Cardiac muscle cell (in vitro differentiated cells and primary cell): ENCODE measurements around the gene SNORC. TPM values are rescaled to one million over a fixed set of nuclear protein-coding genes. Genes with fewer than 3 reads are reported as not detected.
A peak's percentile ranks its signal among the peaks of the same experiment; 100 is the strongest.

Experiments used
- DNase-seq, 2 donors: peaks; one replicate each; pipeline versions ENCODE4 v3.0.0 to v3.0.0-alpha.2; 2010 to 2017; ENCODE audit warnings: low read depth in 1 of 2, low spot score in 1 of 2
- H3K27ac ChIP-seq: fragments of 200-600 bp; sonication (generic); 2 replicates; pipeline ENCODE4 v1.5.1; 2016
- H3K27me3 ChIP-seq: fragments of 200-600 bp; sonication (generic); 2 replicates; pipeline ENCODE4 v1.6.0; 2016; ENCODE audit warnings: control low read depth
- H3K36me3 ChIP-seq: fragments of 200-600 bp; sonication (generic); 2 replicates; pipeline ENCODE4 v1.5.1; 2016; ENCODE audit warnings: control low read depth
- H3K4me1 ChIP-seq: fragments of 200-600 bp; sonication (generic); 2 replicates; pipeline ENCODE4 v1.8.1; 2017; ENCODE audit warnings: low read depth, mild to moderate bottlenecking, mixed run types
- H3K4me3 ChIP-seq: fragments of 200-600 bp; sonication (generic); 2 replicates; pipeline ENCODE4 v1.5.1; 2016; ENCODE audit warnings: mild to moderate bottlenecking
- H3K9me3 ChIP-seq: fragments of 200-600 bp; sonication (generic); 2 replicates; pipeline ENCODE4 v1.5.1; 2017; ENCODE audit warnings: low read depth, mild to moderate bottlenecking, control low read depth
- polyA plus RNA-seq: library from polyadenylated mRNA; unstranded; fragments of >200 nt; fragmentation: Nextera tagmentation; extraction: Ambion mirVana; gene quantifications from 2 replicates; pipeline ENCODE4 v1.2.1, GENCODE V29; 2016
- total RNA-seq: library from RNA; depleted of rRNA; stranded (reverse); fragments of >200 nt; gene quantifications from 2 replicates; pipeline ENCODE4 v1.2.3, GENCODE V29; 2016
- TF ChIP-seq, protein P1 (sequence below): IDR thresholded peaks from 2 replicates; pipeline ENCODE4 v1.5.1; 2012; ENCODE audit warnings: low read depth, mild to moderate bottlenecking, low read length

Gene SNORC
- total and polyA plus RNA-seq, 2 experiments from 2014 or later: 2.3 to 13.1 TPM

GRCh38 chr2:232896111-232896510 lies 26.0 kb downstream of the SNORC start:
- H3K4me3 ChIP-seq: no peak overlapping the region
- no peak for DNase-seq
- TF ChIP-seq, protein P1, sequence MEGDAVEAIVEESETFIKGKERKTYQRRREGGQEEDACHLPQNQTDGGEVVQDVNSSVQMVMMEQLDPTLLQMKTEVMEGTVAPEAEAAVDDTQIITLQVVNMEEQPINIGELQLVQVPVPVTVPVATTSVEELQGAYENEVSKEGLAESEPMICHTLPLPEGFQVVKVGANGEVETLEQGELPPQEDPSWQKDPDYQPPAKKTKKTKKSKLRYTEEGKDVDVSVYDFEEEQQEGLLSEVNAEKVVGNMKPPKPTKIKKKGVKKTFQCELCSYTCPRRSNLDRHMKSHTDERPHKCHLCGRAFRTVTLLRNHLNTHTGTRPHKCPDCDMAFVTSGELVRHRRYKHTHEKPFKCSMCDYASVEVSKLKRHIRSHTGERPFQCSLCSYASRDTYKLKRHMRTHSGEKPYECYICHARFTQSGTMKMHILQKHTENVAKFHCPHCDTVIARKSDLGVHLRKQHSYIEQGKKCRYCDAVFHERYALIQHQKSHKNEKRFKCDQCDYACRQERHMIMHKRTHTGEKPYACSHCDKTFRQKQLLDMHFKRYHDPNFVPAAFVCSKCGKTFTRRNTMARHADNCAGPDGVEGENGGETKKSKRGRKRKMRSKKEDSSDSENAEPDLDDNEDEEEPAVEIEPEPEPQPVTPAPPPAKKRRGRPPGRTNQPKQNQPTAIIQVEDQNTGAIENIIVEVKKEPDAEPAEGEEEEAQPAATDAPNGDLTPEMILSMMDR: no peak

GRCh38 chr2:232896720-232897597 lies 26.9 kb downstream of the SNORC start:
- TF ChIP-seq, protein P1: no peak
- DNase-seq: no peak
- Histone ChIP-seq H3K4me1 (no peaks in the 10 kb centered on the region), H3K9me3 (no peaks in the 10 kb centered on the region), H3K27me3 (no peaks in the 10 kb centered on the region), H3K4me3 (no peak overlapping the region), H3K27ac (no peak overlapping the region), H3K36me3 (no peaks in the 10 kb centered on the region)

More at GRCh38 chr2:232896111-232896510, 26.0 kb downstream of the SNORC start:
- Histone ChIP-seq H3K27ac (no peak overlapping the region), H3K9me3 (no peaks in the 10 kb centered on the region), H3K36me3 (no peaks in the 10 kb centered on the region), H3K4me1 (no peaks in the 10 kb centered on the region), H3K27me3 (no peaks in the 10 kb centered on the region)

GRCh38 chr2:232897598-232898408 lies 27.7 kb downstream of the SNORC start:
- Histone ChIP-seq H3K4me3 (no peak overlapping the region), H3K9me3 (no peaks in the 10 kb centered on the region), H3K27me3 (no peaks in the 10 kb centered on the region), H3K4me1 (no peaks in the 10 kb centered on the region), H3K36me3 (no peaks in the 10 kb centered on the region), H3K27ac (no peak overlapping the region)
- TF ChIP-seq, protein P1: no peak
- no peak for DNase-seq

- no peaks in the 10 kb centered on the region for H3K36me3 ChIP-seq
- no peaks in the 10 kb centered on the region for H3K9me3 ChIP-seq
- TF ChIP-seq, protein P1: no peak
- H3K4me3 ChIP-seq: no peak overlapping the region
- no peaks in the 10 kb centered on the region for H3K27me3 ChIP-seq
- DNase-seq: peak; percentile 20 to 94
- H3K4me1 ChIP-seq: no peaks in the 10 kb centered on the region
- H3K27ac ChIP-seq: no peak overlapping the region
Measured at GRCh38 chr2:232898592-232899543, 28.8 kb downstream of the SNORC start.
